HepG2 (cell line): Measurements from ENCODE around the gene PLA1A. TPM values are rescaled to one million over a fixed set of nuclear protein-coding genes. Genes with fewer than 3 reads are reported as not detected.
A peak's percentile ranks its signal among the peaks of the same experiment; 100 is the strongest.

Experiments used
- ATAC-seq: fragments of 200-7000 bp; cut with Tn5 transposase; 3 replicates; pipeline ENCODE4 v1.9.1; 2020; ENCODE audit warnings: mild to moderate bottlenecking, moderate library complexity
- BruUV-seq: library from RNA; stranded (reverse); fragments of 400-500 nt; replicated peaks from 2 replicates; lab custom pipeline; 2021; lab: Mats Ljungman, UMichigan
- CTCF ChIA-PET: fragments of 300-600 bp; formaldehyde crosslinking; extraction: SDS; loops from one replicate; lab custom pipeline; 2021; ENCODE audit warnings: low total read pairs, inconsistent platforms, low intra/inter-chr PET ratio; lab: Yijun Ruan, JAX
- POLR2A ChIA-PET: fragments of 350-600 bp; sonication (Branson Sonifier 250); formaldehyde crosslinking; loops from one replicate; lab custom pipeline; 2020; ENCODE audit warnings: antibody characterized with exemption, inconsistent platforms; lab: Yijun Ruan, JAX
- DNase-seq: peaks from one replicate; pipeline ENCODE4 v3.0.0-alpha.2; 2015; ENCODE audit warnings: low spot score
- FAIRE-seq: peaks from 3 replicates; lab custom pipeline; 2011; peaks lifted over from hg19 to GRCh38; lab: Jason Lieb, UNC
- H2AFZ ChIP-seq: one replicate; pipeline ENCODE4 v1.6.1; 2011; ENCODE audit warnings: low read length, inconsistent platforms
- H3K27ac ChIP-seq: fragments of 300-600 bp; 3 replicates; pipeline ENCODE4 v1.8.0; 2011; ENCODE audit warnings: mixed run types, mild to moderate bottlenecking, mixed read lengths, low read length, inconsistent platforms; ENCODE audit not compliant: insufficient read depth; ENCODE audit errors: extremely low read length
- H3K27me3 ChIP-seq, 2 experiments: fragments of 200-600 bp in 1 of 2; 2 replicates in 1 of 2; 3 replicates in 1 of 2; pipeline versions ENCODE4 v1.6.0 to v1.8.0; 2011; ENCODE audit warnings: low read length in 2 of 2, mild to moderate bottlenecking in 2 of 2, moderate library complexity in 2 of 2, inconsistent platforms in 1 of 2; ENCODE audit not compliant: insufficient read depth in 2 of 2, control insufficient read depth in 1 of 2
- H3K36me3 ChIP-seq, 2 experiments: fragments of 200-600 bp in 1 of 2; replicated peaks in 1 of 2; 2 replicates in 1 of 2; 3 replicates in 1 of 2; pipeline versions ENCODE4 v1.5.1 to v1.8.0; 2011; ENCODE audit warnings: low read length in 2 of 2, inconsistent platforms in 1 of 2; ENCODE audit not compliant: insufficient read depth in 2 of 2, control insufficient read depth in 1 of 2
- H3K4me1 ChIP-seq: 2 replicates; pipeline ENCODE4 v1.5.1; 2012; ENCODE audit warnings: low read length, inconsistent platforms; ENCODE audit not compliant: insufficient read depth
- H3K4me2 ChIP-seq: 2 replicates; pipeline ENCODE4 v1.6.0; 2011; ENCODE audit warnings: low read depth, low read length, inconsistent platforms
- H3K4me3 ChIP-seq, 3 experiments: fragments of 200-600 bp in 1 of 3; sonication (generic), shearing (Covaris generic) in 1 of 3; replicated peaks in 1 of 3; 2 replicates each; pipeline ENCODE4 v1.5.1; 2011 to 2016; ENCODE audit warnings: low read length in 3 of 3, inconsistent platforms in 2 of 3, low read depth in 2 of 3, mild to moderate bottlenecking in 2 of 3, control low read depth in 1 of 3, mixed read lengths in 1 of 3; ENCODE audit not compliant: insufficient read depth in 1 of 3
- H3K79me2 ChIP-seq: one replicate; pipeline ENCODE4 v1.6.1; 2011; ENCODE audit warnings: low read length, inconsistent platforms; ENCODE audit not compliant: insufficient read depth
- H3K9ac ChIP-seq: 2 replicates; pipeline ENCODE4 v1.6.0; 2011; ENCODE audit warnings: mild to moderate bottlenecking, low read depth, low read length, inconsistent platforms; ENCODE audit not compliant: insufficient read depth
- H3K9me3 ChIP-seq: 2 replicates; pipeline ENCODE4 v1.5.1; 2012; ENCODE audit warnings: mild to moderate bottlenecking, low read length
- H4K20me1 ChIP-seq: 2 replicates; pipeline ENCODE4 v1.6.0; 2011; ENCODE audit warnings: inconsistent platforms, mild to moderate bottlenecking, low read length, moderate library complexity; ENCODE audit not compliant: insufficient read depth
- GATAD2A ChIP-seq: IDR thresholded peaks from 2 replicates; pipeline ENCODE4 v1.6.1; 2016
- IKZF1 ChIP-seq: fragments of 450-650 bp; IDR thresholded peaks from 2 replicates; pipeline ENCODE4 v1.7.1; 2016
- NONO ChIP-seq, 2 experiments: fragments of 450-650 bp in 1 of 2; sonication (generic) in 1 of 2; formaldehyde crosslinking in 1 of 2; IDR thresholded peaks in 1 of 2; conservative IDR thresholded peaks in 1 of 2; 2 replicates each; pipeline versions ENCODE4 v1.6.1 to v1.8.0; 2017 to 2022; ENCODE audit warnings: mild to moderate bottlenecking in 1 of 2, missing genetic modification reagents in 1 of 2, moderate library complexity in 1 of 2
- STAG1 ChIP-seq: sonication (generic); formaldehyde crosslinking; IDR thresholded peaks from 2 replicates; pipeline ENCODE4 v1.4.0; 2020; ENCODE audit warnings: missing genetic modification reagents
- ZNF331 ChIP-seq: sonication (generic); formaldehyde crosslinking; IDR thresholded peaks from 2 replicates; pipeline ENCODE4 v1.4.0; 2020; ENCODE audit warnings: missing genetic modification reagents
- ZNF430 ChIP-seq: sonication (generic); formaldehyde crosslinking; IDR thresholded peaks from 2 replicates; pipeline ENCODE4 v1.9.0; 2021; ENCODE audit warnings: mild to moderate bottlenecking, missing genetic modification reagents
- ZNF546 ChIP-seq: sonication (generic); formaldehyde crosslinking; conservative IDR thresholded peaks from 2 replicates; pipeline ENCODE4 v1.8.1; 2023; ENCODE audit warnings: mild to moderate bottlenecking, missing genetic modification reagents
- ZSCAN30 ChIP-seq: sonication (generic); formaldehyde crosslinking; IDR thresholded peaks from 2 replicates; pipeline ENCODE4 v1.5.0; 2020; ENCODE audit warnings: mild to moderate bottlenecking, missing genetic modification reagents
- WGBS: methylation state at CpG from one replicate; pipeline ENCODE4 v1.1.6; 2017; ENCODE audit warnings: low lambda C conversion rate; 5-methylcytosine and 5-hydroxymethylcytosine counted together
- in situ Hi-C: cut with HindIII; loops from 2 replicates; pipeline ENCODE4 v1.10.0; 2017; ENCODE audit warnings: low pct_unique_long_range_greater_than_20kb; ENCODE audit not compliant: extremely low pct_ligation_motif_present
- intact Hi-C: fragments of 100-400 bp; cut with micrococcal nuclease; formaldehyde crosslinking; loops from one replicate; pipeline ENCODE4 v1.10.0; 2022; ENCODE audit not compliant: unreplicated experiment
- polyA plus RNA-seq, 8 experiments: library from polyadenylated mRNA; depleted of rRNA in 3 of 8; stranded (reverse) in 7 of 8; unstranded in 1 of 8; fragments of >200 nt; fragmentation: Illumina TruSeq in 4 of 8; extraction: Trizol in 4 of 8; gene quantifications; 2 replicates each; pipeline versions ENCODE4 v1.2.1 to v1.2.3, GENCODE V29; 2011 to 2016; ENCODE audit warnings: low read depth in 4 of 8, missing spikeins in 1 of 8, mixed read lengths in 1 of 8; ENCODE audit not compliant: insufficient read depth in 1 of 8
- total RNA-seq, 5 experiments: library from RNA; depleted of rRNA; stranded (reverse); fragments of >200 nt; fragmentation: Illumina TruSeq; extraction: Trizol; gene quantifications; 2 replicates each; pipeline ENCODE4 v1.2.3, GENCODE V29; 2016; ENCODE audit warnings: low read depth in 1 of 5
- TF ChIP-seq, protein P1 (sequence below): sonication (generic); formaldehyde crosslinking; IDR thresholded peaks from 2 replicates; pipeline ENCODE4 v1.5.1; 2020; ENCODE audit warnings: missing genetic modification reagents, mild to moderate bottlenecking, borderline replicate concordance
- TF ChIP-seq, protein P2 (sequence below): sonication (generic); formaldehyde crosslinking; IDR thresholded peaks from 2 replicates; pipeline ENCODE4 v1.4.0; 2020; ENCODE audit warnings: mild to moderate bottlenecking, missing genetic modification reagents

Gene PLA1A
- total and polyA plus RNA-seq, 2 of the 13 experiments (the other 11 are each of a cell fraction or from before 2014, with no cell fraction given), result 0.11 to 0.18 TPM

DNA sequence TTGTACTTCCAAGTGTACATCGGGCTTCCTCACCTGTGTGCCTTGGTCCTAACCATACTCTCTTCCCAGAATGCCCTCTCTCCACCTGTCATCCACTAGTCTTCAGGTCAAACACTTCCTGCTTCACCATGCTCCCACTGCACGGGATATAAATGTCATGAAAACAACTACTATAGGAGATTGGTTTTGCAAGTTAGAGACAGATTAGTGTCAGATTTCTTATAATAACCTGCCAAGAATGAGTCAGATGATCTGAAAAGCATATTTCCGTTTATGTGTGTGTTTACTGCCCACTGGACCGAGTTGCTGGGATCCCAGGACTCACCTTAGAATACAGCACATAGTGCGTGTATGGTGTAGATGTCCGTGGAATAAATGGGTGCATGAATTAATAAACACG lies 21.4 kb downstream of the PLA1A start:
- 16% methylated on average over 7 of the region's 7 CpGs for WGBS
- DNase-seq (no peak), ATAC-seq (no peak), FAIRE-seq (no peak)
- Histone ChIP-seq H3K4me2 (no peak overlapping the region), H3K4me3 (no peak overlapping the region), H3K27me3 (peaks cover 0 to 2% of the 10 kb centered on the region in 2 experiments; a peak in 2 of 5 replicates), H3K79me2 (no peaks in the 10 kb centered on the region), H3K27ac (no peak overlapping the region), H3K9me3 (no peaks in the 10 kb centered on the region), H3K9ac (no peak overlapping the region), H2AFZ (no peak overlapping the region), H3K4me1 (no peaks in the 10 kb centered on the region), H3K36me3 (no peaks in the 10 kb centered on the region), H4K20me1 (no peaks in the 10 kb centered on the region)
- intact Hi-C loops (no loop called here), in situ Hi-C loops (no loop called here)
- TF ChIP-seq STAG1 (CRISPR knock-in tag), result peak; percentile 30; the same call in 1 of the 2 replicates
- no peak for TF ChIP-seq ZSCAN30 (CRISPR knock-in tag)
- POLR2A ChIA-PET, result no interaction called here
- CTCF ChIA-PET, result no interaction called here
- no TSS peak for BruUV-seq

DNA sequence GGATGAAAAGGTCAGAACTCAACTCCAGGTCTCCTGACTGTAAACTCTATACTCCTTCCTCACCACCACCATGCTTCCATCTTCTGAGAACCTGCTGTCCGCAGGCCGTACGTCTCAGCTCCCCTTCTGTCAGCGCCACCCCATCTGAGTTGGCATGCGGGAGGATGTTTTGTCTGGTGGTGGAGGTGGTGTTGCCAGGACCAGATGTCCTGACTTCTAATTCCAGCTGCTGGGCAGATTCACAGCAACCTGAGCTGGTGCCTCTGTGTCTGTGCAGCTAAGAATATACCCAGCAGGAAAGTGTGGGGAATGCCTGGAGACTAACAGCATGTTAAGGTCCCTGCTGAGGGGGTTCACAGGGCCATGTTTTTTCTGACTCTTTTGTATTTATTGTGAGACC lies 23.2 kb downstream of the PLA1A start:
- POLR2A ChIA-PET, result no interaction called here
- in situ Hi-C loops, result no loop called here
- 86% methylated on average over 5 of the region's 5 CpGs for WGBS

More for the DNA sequence above, 23.2 kb downstream of the PLA1A start:
- Histone ChIP-seq H3K4me1 (no peaks in the 10 kb centered on the region), H3K4me2 (no peak overlapping the region), H3K79me2 (no peaks in the 10 kb centered on the region), H2AFZ (no peak overlapping the region), H3K9ac (no peak overlapping the region), H3K27me3 (peaks cover 2 to 10% of the 10 kb centered on the region in 2 experiments; a peak in 2 of 5 replicates), H4K20me1 (no peaks in the 10 kb centered on the region), H3K9me3 (no peaks in the 10 kb centered on the region), H3K27ac (no peak overlapping the region), H3K36me3 (no peaks in the 10 kb centered on the region), H3K4me3 (no peak overlapping the region)
- no peak for DNase-seq
- BruUV-seq, result no TSS peak
- ATAC-seq, result no peak
- TF ChIP-seq, protein P1, sequence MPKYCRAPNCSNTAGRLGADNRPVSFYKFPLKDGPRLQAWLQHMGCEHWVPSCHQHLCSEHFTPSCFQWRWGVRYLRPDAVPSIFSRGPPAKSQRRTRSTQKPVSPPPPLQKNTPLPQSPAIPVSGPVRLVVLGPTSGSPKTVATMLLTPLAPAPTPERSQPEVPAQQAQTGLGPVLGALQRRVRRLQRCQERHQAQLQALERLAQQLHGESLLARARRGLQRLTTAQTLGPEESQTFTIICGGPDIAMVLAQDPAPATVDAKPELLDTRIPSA, result no peak
- TF ChIP-seq IKZF1 (no peak), NONO (IDR thresholded peaks at IDR 0.05) (no peak), NONO (CRISPR knock-in tag; conservative IDR thresholded peaks at IDR 0.05) (no peak), ZNF430 (CRISPR knock-in tag) (no peak), GATAD2A (CRISPR knock-in tag) (no peak), ZNF546 (CRISPR knock-in tag) (no peak), ZNF331 (CRISPR knock-in tag) (no peak)
- TF ChIP-seq, protein P2, sequence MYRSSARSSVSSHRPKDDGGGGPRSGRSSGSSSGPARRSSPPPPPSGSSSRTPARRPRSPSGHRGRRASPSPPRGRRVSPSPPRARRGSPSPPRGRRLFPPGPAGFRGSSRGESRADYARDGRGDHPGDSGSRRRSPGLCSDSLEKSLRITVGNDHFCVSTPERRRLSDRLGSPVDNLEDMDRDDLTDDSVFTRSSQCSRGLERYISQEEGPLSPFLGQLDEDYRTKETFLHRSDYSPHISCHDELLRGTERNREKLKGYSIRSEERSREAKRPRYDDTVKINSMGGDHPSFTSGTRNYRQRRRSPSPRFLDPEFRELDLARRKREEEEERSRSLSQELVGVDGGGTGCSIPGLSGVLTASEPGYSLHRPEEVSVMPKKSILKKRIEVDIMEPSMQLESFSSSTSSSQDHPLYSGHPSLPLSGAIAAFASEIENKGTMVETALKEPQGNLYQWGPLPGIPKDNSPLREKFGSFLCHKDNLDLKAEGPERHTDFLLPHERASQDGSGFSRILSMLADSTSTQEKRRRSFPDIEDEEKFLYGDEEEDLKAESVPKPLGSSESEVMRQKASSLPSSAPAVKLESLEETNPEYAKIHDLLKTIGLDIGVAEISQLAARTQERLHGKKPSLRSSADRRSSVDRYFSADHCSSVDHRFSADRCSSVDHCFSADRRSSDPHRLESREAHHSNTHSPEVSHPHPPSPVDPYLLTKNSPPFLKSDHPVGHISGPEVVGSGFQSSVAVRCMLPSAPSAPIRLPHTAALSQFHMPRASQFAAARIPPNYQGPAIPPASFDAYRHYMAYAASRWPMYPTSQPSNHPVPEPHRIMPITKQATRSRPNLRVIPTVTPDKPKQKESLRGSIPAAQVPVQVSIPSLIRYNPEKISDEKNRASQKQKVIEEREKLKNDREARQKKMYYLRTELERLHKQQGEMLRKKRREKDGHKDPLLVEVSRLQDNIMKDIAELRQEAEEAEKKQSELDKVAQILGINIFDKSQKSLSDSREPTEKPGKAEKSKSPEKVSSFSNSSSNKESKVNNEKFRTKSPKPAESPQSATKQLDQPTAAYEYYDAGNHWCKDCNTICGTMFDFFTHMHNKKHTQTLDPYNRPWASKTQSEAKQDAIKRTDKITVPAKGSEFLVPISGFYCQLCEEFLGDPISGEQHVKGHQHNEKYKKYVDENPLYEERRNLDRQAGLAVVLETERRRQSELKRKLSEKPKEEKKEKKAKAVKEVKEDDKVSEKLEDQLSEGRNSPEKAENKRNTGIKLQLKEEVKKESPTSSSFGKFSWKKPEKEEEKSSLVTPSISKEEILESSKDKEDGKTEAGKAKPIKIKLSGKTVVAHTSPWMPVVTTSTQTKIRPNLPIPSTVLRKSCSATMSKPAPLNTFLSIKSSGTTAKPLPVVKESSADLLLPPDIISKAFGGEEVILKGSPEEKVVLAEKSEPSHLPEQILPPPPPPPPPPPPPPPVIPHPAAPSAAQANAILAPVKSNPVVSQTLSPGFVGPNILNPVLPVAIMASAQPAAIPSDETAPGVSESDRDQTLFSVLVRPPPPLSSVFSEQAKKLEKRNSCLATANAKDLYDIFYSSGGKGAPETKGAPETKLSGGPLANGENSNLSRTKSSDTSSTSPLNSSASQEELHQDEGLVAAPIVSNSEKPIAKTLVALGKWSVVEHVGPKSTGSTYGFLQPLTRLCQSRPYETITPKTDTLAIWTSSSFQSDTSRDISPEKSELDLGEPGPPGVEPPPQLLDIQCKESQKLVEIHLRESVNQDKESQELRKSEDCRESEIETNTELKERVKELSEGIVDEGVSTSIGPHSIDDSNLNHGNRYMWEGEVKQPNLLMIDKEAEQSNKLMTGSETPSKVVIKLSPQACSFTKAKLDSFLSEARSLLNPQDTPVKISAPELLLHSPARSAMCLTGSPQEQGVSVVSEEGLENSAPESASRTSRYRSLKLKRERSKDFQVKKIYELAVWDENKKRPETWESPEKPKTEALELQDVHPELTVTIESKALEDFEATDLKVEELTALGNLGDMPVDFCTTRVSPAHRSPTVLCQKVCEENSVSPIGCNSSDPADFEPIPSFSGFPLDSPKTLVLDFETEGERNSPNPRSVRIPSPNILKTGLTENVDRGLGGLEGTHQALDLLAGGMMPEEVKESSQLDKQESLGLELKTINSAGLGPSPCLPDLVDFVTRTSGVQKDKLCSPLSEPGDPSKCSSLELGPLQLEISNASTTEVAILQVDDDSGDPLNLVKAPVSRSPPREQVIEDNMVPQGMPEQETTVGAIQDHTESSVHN (CRISPR knock-in tag), result no peak
- FAIRE-seq, result no peak
- CTCF ChIA-PET, result no interaction called here
- intact Hi-C loops, result loop anchor here (5.0 kb wide), 1 partner anchor 309 kb away; no protein-coding TSS in a partner anchor
